IPS DF 6.9 (cell line): ENCODE data around the gene ARHGAP26.

Source experiments
- DNase-seq: peaks from one replicate; pipeline ENCODE4 v3.0.0-alpha.2; 2013; ENCODE audit warnings: low read depth, low spot score
- H3K27ac ChIP-seq: one replicate; pipeline ENCODE4 v1.5.1; 2013; ENCODE audit warnings: low read length, control low read depth
- H3K27me3 ChIP-seq: 2 replicates; pipeline ENCODE4 v1.6.1; 2013; ENCODE audit warnings: mild to moderate bottlenecking, low read length; ENCODE audit not compliant: control insufficient read depth, insufficient read depth
- H3K36me3 ChIP-seq: 2 replicates; pipeline ENCODE4 v1.6.1; 2013; ENCODE audit warnings: low read length; ENCODE audit not compliant: control insufficient read depth, insufficient read depth
- H3K4me1 ChIP-seq: 2 replicates; pipeline ENCODE4 v1.6.1; 2013; ENCODE audit warnings: low read length; ENCODE audit not compliant: control insufficient read depth, insufficient read depth
- H3K4me3 ChIP-seq: 2 replicates; pipeline ENCODE4 v1.5.1; 2013; ENCODE audit warnings: mild to moderate bottlenecking, low read length
- H3K9me3 ChIP-seq: 2 replicates; pipeline ENCODE4 v1.6.1; 2013; ENCODE audit warnings: low read length, inconsistent platforms; ENCODE audit not compliant: control insufficient read depth, insufficient read depth
- WGBS: extraction: QIAGEN DNeasy Blood & Tissue Kit; methylation state at CpG from one replicate; pipeline ENCODE4 v1.1.7; 2013; ENCODE audit warnings: mixed read lengths, missing lambda C conversion rate; ENCODE audit not compliant: insufficient read length, insufficient coverage; 5-methylcytosine and 5-hydroxymethylcytosine counted together

The ARHGAP26 gene

DNA sequence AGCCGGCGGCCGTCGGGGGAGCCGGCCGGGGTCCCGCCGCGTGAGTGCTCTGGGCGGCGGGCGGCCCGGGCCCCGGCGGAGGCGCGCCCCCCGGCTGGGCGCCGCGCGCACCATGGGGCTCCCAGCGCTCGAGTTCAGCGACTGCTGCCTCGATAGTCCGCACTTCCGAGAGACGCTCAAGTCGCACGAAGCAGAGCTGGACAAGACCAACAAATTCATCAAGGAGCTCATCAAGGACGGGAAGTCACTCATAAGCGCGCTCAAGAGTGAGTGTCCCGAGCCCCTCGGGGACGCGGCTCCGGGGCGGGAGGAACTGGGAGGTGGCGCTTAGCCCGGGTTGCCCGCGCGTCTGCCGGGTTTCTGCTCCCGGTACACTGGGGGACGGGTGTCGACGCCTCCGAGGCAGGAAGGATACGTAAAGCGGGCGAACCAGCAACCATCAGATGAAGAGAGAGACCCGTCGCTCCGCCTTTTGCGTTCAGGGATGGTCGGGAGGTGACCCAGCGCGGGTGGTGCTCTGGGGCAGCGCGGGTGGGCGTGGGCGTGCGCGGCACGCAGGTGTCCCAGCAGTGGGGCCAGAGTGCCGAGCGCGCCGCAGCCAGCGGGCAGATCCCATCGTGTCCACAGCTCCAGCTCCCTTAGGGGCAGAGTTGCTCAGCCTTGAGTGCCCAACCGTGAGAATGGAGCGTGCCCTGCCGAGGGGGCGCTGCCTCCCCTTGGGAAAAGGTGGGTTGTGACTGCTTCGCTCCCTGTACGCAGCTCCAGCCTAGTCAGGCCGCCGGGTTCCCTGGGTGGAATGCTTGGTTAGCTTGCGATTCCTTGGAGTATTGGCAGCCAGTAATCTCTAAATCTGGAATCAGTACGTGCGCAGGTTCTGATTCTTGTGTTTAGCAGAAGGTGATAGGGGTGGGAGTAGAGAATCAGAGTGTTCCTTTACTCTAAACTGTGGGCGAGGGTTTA lies 753 bp downstream of the ARHGAP26 start:
- DNase-seq: no peak
- Histone ChIP-seq H3K4me3 (peak overlapping the region; percentile 72), H3K9me3 (no peaks in the 10 kb centered on the region), H3K36me3 (no peaks in the 10 kb centered on the region), H3K4me1 (0 out of 2 replicates have a peak, but pooled peaks cover 2% of the 10 kb centered on the region), H3K27me3 (no peaks in the 10 kb centered on the region), H3K27ac (no peak overlapping the region)
- WGBS: no CpG with 5 or more reads among the region's 86 CpGs

DNA sequence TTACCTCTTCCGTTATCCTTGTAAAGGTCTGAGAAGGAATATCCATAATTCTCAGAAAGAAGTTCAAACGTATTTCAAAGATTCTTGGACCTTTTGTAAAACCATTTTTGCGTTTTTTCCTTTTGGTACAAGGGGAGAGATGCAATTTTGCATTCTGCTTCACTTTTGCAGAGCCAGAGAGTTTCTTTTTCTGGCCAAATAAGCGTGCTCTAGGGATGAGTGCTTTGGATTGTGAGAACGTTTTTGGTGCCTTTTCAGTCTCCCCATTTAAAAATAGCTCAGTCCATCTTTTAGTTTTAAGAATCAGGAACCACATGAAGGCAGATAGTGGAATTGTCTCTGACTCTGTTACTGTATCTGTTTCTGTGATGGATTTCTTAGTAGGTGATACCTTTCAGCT lies 1.5 kb downstream of the ARHGAP26 start:
- 0 out of 2 replicates have a peak, but pooled peaks cover 2% of the 10 kb centered on the region for H3K4me1 ChIP-seq
- H3K36me3 ChIP-seq: no peaks in the 10 kb centered on the region
- no peak overlapping the region for H3K27ac ChIP-seq
- H3K4me3 ChIP-seq: no peak overlapping the region; the same call in 1 of the 2 replicates
- no peak for DNase-seq
- WGBS: no CpG with 5 or more reads among the region's 5 CpGs
- no peaks in the 10 kb centered on the region for H3K9me3 ChIP-seq
- H3K27me3 ChIP-seq: no peaks in the 10 kb centered on the region

DNA sequence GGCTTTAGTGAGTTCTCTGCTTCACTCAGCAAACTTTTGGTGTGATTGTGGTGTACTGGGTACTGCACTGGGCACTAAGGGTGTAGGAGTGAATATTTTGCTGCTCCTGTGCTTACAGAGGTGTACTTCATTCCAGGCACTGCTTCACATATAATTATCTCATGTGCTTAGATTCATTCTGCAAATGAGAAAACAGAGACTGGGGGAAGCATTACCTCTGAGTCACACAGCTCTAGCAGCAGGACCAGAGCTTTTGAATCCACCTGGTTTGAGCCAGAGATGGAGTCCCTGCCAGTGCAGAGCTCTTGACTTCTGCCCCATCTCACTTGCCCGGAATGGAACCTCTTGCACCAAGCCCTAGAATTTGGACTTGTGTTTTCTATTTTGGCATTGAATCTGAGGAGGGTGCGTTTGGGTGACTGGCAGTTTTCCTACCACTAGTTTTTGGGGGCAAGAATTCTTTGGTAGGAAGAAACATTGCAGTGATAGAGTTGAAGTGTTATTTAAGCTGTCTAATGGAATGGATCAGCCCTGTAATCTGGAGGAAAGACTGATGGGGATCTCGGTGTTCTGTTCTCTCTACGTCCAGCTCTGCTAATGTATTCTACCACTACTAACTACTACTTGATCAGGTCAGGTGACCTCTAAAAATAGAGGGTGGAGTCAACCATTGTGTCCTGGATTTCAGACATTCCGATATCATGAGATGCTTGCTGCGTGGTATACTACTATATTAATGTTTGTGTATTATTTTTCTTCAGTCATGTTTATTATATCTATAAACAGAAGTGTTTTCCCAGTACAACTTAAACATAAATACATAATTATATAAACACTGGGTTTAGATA lies 2.5 kb downstream of the ARHGAP26 start:
- no peaks in the 10 kb centered on the region for H3K9me3 ChIP-seq
- H3K4me1 ChIP-seq: 0 out of 2 replicates have a peak, but pooled peaks cover 2% of the 10 kb centered on the region
- no peaks in the 10 kb centered on the region for H3K27me3 ChIP-seq
- H3K36me3 ChIP-seq: no peaks in the 10 kb centered on the region
- no peak overlapping the region for H3K27ac ChIP-seq
- no peak for DNase-seq
- H3K4me3 ChIP-seq: no peak overlapping the region
- no CpG with 5 or more reads among the region's 6 CpGs for WGBS

DNA sequence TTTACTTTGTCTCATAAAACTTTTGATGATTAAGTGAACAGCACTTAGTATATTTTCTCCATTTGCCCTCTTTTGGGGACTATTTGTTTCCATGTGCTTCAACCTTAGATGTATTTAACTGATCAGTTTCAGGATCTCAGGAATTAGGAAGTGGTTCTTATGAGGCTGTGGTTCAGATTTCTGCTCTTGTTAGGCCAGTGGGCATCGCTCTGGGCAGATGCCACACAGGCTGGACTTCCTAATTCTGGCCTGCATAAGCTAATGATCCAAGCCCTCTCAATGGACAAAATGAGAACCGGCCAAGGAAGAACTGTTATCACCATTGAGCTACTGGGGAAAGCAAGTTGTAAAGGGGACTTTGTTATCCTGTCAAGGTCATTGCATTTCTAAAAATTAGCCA lies 6.9 kb downstream of the ARHGAP26 start:
- no peaks in the 10 kb centered on the region for H3K36me3 ChIP-seq
- H3K27me3 ChIP-seq: no peaks in the 10 kb centered on the region
- H3K27ac ChIP-seq: no peak overlapping the region
- no peak overlapping the region for H3K4me3 ChIP-seq
- WGBS: no CpG with 5 or more reads among the region's 2 CpGs
- DNase-seq: no peak
- H3K9me3 ChIP-seq: no peaks in the 10 kb centered on the region
- H3K4me1 ChIP-seq: no peaks in the 10 kb centered on the region; the same call in 1 of the 2 replicates

DNA sequence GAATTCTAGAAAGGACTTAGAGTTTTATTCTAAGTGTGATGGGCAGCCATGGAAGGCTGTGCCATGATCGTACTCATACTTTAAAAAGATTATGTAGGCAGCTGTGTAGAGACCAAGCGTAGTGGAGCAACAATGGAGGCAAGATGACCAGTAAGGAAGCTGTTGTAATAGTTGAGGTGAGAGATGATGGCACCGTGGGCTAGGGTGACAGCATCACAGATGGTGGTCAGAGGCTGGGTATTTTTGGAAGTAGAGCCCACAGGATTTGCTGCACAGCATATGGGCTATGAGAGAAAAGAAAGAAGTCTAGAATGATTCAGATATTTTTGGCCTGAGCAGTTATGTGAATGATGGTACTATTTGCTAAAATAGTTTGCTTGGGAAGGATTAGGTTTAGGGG lies 7.7 kb downstream of the ARHGAP26 start:
- no peak overlapping the region for H3K4me3 ChIP-seq
- no peaks in the 10 kb centered on the region for H3K27me3 ChIP-seq
- DNase-seq: no peak
- H3K27ac ChIP-seq: no peak overlapping the region
- H3K36me3 ChIP-seq: no peaks in the 10 kb centered on the region
- WGBS: no CpG with 5 or more reads among the region's 3 CpGs
- no peaks in the 10 kb centered on the region for H3K9me3 ChIP-seq
- H3K4me1 ChIP-seq: no peaks in the 10 kb centered on the region; the same call in 1 of the 2 replicates

DNA sequence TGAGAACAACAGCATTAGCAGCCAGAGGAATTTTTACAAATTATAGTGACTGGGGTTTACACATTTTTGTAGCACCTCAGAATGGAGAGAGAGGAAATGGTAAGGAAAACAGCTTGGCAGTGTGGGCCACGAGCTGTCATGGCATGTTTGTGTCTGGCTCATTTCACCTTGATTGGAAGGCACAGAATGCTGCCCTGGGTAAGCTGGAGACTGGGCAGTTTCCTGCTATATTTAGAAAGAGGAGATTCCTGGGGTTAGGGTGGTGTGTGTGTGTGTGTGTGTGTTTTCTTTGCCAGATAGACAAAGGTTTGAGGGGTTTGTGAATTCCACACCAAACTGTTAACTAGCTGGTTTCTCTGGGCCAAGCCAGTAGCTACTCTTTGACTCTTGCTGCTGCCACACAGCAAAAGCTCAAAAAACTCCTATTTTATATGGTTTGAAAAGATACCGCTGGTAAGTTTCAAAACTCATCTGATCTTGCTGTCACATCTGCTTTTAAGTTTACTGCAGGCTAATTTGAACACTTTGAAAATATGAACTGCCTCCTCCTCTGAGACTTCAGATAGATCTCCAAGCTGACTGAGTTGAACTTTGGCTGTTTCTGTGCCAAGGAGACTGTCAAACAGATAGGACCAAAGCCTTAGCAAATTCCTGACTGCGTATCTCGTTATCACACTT lies 9.1 kb downstream of the ARHGAP26 start:
- no CpG with 5 or more reads among the region's 4 CpGs for WGBS
- Histone ChIP-seq H3K27ac (no peak overlapping the region), H3K4me3 (no peak overlapping the region), H3K4me1 (peaks cover 7% of the 10 kb centered on the region), H3K9me3 (no peaks in the 10 kb centered on the region), H3K27me3 (no peaks in the 10 kb centered on the region), H3K36me3 (no peaks in the 10 kb centered on the region)
- DNase-seq: no peak

DNA sequence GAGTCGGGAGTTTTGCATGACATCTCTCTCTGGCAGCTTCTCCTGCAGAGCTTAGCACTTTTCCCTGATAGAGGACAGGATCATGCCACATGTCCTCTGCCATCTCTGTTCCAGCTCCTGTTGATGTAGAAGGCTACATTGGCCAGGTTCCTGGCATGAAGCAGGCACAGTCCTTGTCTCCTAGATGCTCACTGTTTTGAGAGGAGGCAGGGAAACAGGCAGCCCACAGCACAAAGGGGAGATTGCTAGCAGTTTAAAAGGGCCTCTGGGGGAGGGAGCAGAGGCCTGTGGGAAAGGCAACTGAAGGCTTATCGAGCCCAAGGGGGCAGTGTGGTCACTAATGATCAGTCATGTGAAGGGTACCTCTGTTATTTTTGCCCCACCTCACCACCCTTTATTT lies 10.7 kb downstream of the ARHGAP26 start:
- peaks cover 7% of the 10 kb centered on the region for H3K4me1 ChIP-seq
- no peaks in the 10 kb centered on the region for H3K27me3 ChIP-seq
- no peak overlapping the region for H3K27ac ChIP-seq
- H3K9me3 ChIP-seq: no peaks in the 10 kb centered on the region
- H3K4me3 ChIP-seq: no peak overlapping the region
- no peaks in the 10 kb centered on the region for H3K36me3 ChIP-seq
- WGBS: no CpG with 5 or more reads among the region's 2 CpGs
- DNase-seq: no peak

DNA sequence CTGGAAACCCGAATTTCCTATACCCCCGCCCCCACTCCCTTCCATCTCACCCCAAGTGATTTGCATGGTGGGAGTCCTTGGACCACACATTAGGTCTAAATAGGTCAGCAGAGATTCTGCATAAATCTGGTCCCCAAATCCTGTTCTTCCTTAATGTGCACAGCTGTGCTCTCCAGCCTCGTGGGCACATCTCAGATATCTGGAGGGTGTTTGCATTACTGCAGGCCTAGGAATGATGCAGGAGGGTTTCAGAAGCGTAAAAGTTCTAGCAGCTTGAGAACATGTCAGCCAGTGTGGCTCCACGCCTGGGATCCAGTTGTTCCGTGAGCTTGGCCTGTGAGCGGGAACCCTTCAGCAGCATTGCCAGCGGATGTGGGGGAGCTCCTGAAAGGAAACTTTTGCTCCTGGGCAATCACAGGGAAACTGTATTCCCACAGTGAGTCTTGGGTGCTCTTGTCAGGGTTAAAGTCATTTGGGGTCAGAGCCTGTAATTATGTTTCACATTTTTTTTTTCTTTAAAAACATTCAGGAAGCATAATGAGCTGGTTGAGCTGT lies 12.9 kb downstream of the ARHGAP26 start:
- H3K4me3 ChIP-seq: no peak overlapping the region

DNA sequence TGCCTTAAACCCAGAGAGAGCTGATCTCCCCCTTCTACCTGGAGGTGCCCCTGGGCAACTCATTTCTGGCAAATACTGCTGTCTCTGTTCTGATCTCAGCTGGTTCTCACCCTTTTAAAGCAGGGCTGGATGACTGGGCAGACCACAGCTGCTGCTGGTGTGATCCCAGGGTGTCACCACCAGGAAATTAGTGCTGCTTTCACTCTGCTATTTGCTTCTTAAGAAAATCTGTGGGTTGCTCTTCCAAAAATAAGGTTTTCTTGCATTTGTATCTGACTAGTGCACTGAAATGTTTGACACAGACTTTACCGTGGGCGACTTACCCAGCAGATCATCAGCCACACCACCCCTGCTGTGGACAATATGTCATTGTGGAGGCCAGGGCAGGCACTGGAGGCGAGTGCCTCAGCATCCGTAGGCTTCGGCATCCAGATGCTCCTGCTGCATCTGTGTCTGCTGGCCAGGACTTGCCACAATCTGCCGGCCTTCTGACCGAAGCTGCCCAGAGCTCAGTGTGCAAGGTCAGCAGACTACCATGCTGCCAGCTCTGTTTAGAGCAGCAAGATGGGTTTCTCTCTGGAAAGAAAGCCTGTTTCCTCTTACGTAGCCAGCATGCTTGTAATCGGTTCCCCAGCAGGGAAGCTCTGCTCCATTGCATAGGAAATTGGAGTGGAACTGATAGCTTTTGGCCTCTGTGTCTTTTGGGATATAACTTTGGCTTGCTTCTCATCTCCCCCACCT lies 13.6 kb downstream of the ARHGAP26 start:
- WGBS: no CpG with 5 or more reads among the region's 9 CpGs
- H3K36me3 ChIP-seq: no peaks in the 10 kb centered on the region
- H3K4me1 ChIP-seq: peaks cover 7% of the 10 kb centered on the region
- H3K4me3 ChIP-seq: no peak overlapping the region
- DNase-seq: no peak
- H3K27me3 ChIP-seq: no peaks in the 10 kb centered on the region
- no peak overlapping the region for H3K27ac ChIP-seq
- no peaks in the 10 kb centered on the region for H3K9me3 ChIP-seq

More for the DNA sequence above, 12.9 kb downstream of the ARHGAP26 start:
- H3K4me1 ChIP-seq: peaks cover 7% of the 10 kb centered on the region
- H3K27me3 ChIP-seq: no peaks in the 10 kb centered on the region
- no peak for DNase-seq
- no CpG with 5 or more reads among the region's 8 CpGs for WGBS
- H3K27ac ChIP-seq: no peak overlapping the region
- no peaks in the 10 kb centered on the region for H3K36me3 ChIP-seq
- H3K9me3 ChIP-seq: no peaks in the 10 kb centered on the region
